ENCODE measurements around the gene CSAD. TPM values are rescaled to one million over a fixed set of nuclear protein-coding genes. Genes with fewer than 3 reads are reported as not detected.
A peak's percentile ranks its signal among the peaks of the same experiment; 100 is the strongest.

Gene CSAD
- total RNA-seq, 1 donor = 7.8 TPM

DNA sequence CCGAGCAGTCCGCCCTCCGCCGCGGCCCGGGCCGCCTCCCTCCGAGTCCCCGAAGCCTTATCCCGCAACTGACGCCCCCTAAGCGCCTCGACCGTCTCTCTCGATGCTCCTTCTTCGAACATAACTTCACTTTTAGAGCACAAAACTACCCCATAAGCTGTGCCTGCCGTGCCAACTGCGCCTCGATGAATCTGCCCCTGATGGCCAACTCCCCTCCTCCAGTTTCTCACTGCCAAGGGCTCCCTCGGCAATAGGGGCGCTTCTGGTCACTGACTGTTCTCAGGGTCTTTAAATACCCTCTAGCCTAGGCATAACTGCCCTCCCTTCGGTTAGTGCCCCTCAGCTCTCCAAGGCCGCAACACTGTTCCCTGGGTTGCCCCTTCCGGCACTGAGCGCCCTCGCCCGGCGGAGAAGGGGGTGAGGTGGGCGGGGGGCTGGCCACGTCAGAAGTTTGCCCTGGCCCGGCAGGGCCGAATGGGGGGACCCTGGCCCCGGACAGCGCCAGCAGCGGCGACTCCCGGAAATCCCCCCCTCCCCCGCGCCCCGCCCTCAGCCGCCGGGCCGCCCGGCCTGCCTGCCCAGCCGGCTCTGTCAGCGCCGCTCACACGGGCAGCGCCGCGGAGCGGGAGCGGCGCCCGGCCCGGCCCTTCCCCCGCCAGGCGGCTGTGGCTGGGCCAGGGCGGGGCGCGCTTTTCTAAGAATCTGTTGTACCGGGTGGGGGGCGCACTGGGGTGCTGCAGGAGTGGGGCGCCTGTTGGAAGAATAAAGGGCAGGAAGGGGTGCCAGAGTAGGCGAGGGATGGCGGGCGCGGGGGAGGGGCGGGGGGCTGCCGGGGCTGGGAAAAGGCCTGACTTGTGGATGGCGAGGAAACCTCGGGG, 40.7 kb upstream of the CSAD start:
- peak; percentile 76 for DNase-seq (ENCODE audit: low read depth)
- peak overlapping the region; percentile 58 for H3K4me3 ChIP-seq (ENCODE audit: low read depth, low read length)
- TF ChIP-seq, protein P1, sequence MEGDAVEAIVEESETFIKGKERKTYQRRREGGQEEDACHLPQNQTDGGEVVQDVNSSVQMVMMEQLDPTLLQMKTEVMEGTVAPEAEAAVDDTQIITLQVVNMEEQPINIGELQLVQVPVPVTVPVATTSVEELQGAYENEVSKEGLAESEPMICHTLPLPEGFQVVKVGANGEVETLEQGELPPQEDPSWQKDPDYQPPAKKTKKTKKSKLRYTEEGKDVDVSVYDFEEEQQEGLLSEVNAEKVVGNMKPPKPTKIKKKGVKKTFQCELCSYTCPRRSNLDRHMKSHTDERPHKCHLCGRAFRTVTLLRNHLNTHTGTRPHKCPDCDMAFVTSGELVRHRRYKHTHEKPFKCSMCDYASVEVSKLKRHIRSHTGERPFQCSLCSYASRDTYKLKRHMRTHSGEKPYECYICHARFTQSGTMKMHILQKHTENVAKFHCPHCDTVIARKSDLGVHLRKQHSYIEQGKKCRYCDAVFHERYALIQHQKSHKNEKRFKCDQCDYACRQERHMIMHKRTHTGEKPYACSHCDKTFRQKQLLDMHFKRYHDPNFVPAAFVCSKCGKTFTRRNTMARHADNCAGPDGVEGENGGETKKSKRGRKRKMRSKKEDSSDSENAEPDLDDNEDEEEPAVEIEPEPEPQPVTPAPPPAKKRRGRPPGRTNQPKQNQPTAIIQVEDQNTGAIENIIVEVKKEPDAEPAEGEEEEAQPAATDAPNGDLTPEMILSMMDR (IDR thresholded peaks at IDR 0.05; ENCODE audit: insufficient read depth, low read depth, low read length) = peak; percentile 26

DNA sequence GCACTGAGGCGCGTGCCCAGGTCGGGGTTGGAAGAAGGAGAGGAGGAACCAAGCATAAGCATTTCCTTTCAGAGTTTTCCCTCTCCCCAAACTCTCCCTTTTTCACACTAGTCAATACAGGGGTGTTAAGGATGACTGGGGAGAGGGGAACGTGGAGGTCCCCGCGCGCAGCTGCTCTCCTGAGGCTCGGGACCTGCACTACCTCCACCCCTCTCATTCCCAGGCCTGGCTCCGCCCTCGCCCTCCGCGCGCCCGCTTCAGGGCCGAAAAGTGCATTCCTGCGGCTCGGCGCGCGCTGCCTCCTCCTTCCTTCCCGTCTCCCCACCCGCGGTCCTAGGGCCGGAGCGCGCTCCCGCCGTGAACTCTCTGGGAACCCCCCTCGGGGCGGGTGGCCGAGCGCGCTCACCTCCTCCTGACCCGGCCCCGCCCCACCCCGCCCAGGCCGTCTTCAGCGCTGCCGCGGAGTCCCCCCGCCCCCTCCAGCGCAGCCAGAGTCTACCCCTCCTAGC, 40.0 kb upstream of the CSAD start:
- TF ChIP-seq, protein P1 (IDR thresholded peaks at IDR 0.05; ENCODE audit: insufficient read depth, low read depth, low read length) = no peak
- H3K4me3 ChIP-seq (ENCODE audit: low read depth, low read length) = peak overlapping the region; percentile 75
- peak; percentile 95 for DNase-seq (ENCODE audit: low read depth)

DNA sequence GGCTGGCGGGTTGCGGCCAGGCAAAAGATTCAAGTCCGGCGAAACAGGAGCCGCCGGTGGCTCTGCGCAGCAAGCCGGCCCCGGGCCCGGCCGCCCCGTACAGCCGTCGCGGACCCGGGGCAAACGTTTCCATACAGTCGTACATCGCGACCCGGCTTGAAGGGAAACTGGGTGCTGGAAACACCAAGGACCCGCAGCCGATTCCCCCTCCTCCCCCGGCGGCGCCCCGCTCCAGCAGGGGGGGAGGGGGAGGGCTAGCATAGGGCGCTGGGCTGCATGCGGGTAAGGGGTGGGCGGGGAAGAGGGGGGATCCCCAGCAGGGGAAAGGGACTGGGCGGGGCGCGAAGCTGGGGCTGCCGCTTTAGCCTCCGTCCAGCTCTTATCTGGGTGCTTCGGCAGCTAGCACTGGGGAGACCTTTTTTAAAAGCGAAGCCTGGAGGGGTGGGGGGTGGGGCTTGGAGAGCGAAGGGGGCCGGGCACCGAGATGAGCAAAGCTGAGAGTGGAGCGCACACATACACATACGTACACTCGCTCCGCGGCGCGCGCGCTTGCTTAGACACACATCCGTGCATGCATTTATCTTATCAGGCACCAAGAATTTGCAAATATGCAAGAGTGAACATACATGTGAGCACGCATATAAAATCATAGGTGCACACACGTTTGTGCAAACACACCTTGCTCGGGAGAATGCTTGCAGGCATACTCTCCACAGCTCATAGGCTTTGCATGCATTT, 39.4 kb upstream of the CSAD start:
- peak; percentile 82 for DNase-seq (ENCODE audit: low read depth)
- TF ChIP-seq, protein P1 (IDR thresholded peaks at IDR 0.05; ENCODE audit: insufficient read depth, low read depth, low read length) = no peak
- peak overlapping the region; percentile 75 for H3K4me3 ChIP-seq (ENCODE audit: low read depth, low read length)

DNA sequence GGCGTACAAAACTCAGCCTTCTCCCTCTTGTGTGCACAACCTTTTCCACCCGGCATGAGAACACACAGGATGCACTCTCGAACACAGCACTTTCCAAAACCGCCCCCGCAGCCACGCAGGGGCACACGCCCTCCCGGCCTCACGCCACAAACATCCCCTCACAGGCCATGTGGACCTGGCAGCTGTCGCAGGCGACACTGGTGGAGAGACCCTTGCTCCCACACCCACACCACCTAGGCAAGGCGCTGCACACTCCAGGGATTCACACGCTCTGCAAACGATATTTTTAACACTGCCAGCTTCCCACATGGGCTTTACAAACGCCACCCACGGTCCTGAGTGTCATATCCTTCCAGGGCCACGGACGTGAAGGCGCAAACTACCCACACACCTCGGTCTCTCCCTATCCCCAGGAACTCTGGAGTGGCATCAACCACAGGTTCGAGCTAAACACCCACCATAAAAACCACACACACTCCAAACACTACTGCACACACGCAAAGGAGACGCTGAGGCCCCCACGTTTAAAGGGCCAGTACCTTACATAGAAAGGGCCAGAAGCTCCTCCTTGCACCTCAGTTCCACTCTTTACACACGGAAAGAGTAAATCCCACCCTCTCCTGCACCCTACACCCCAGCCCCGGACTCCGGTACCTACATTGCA, 38.7 kb upstream of the CSAD start:
- peak overlapping the region; percentile 75 for H3K4me3 ChIP-seq (ENCODE audit: low read depth, low read length)
- peak; percentile 55 for DNase-seq (ENCODE audit: low read depth)
- TF ChIP-seq, protein P1 (IDR thresholded peaks at IDR 0.05; ENCODE audit: insufficient read depth, low read depth, low read length) = no peak

DNA sequence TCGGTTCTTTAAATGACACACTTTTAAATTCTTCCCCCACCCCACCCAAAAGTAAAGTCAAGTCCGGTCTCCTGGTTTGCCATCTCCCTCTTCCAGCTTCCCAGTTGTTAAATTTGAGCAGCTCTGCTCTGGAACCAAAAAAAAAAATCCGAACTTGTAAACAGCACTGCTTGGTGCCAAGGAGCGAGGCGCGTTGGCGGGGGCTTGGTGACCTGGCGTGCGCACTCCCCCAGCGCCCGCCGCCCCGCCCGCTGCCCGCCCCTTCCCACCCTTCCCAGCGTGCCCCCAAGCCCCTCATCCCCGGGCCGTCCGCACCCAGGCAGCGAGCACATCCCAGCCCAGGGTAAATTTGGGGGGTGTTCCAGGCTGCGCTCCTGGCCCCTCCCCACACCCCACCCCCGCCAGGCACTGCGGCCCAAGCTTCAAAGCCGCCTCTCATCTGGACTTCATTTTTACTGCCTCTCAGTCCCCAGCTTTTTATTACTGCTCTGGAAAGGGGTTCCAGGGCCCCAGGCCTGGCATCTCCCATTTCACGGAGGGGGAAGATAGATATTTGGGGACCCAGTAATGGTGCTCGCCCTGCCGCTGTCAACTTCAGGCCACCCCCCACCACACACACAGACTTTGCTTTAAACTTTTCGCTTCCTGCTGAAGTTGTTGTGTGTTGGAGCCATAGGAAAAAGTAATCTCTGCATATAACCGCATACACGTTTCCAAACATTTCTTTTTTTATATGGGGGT, 38.0 kb upstream of the CSAD start:
- DNase-seq (ENCODE audit: low read depth) = peak; percentile 30
- TF ChIP-seq, protein P1 (IDR thresholded peaks at IDR 0.05; ENCODE audit: insufficient read depth, low read depth, low read length) = no peak
- H3K4me3 ChIP-seq (ENCODE audit: low read depth, low read length) = peak overlapping the region; percentile 75

DNA sequence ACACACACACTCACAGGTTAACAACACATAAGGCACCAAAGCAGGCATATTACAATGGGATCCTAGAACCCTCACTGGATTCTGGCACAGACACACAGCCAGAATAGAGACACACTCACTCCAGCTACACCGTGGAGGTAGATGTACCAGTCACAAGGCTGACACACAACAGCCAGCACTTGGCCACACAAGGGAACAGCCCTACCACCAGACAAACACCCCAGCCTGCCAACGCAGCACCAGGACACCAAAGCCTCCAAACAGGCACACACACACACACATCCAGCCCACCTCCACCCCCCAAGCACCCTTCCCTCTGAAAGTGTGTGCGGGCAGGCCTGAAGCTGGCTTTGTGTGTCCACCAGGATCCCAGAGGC, 37.2 kb upstream of the CSAD start:
- H3K4me3 ChIP-seq (ENCODE audit: low read depth, low read length) = peak overlapping the region; percentile 75
- TF ChIP-seq, protein P1 (IDR thresholded peaks at IDR 0.05; ENCODE audit: insufficient read depth, low read depth, low read length) = no peak
- DNase-seq (ENCODE audit: low read depth) = no peak
